Duodenal mucosa (tissue), 2 donors: ENCODE data around the gene SYNDIG1L.

Experiments used
- H3K27ac ChIP-seq: one replicate; pipeline ENCODE4 v1.7.0; 2013; ENCODE audit warnings: low read depth, low read length
- H3K27me3 ChIP-seq, 2 donors: one replicate each; pipeline ENCODE4 v1.7.0; 2013; ENCODE audit warnings: low read length in 2 of 2, control low read depth in 1 of 2; ENCODE audit not compliant: insufficient read depth in 2 of 2, control insufficient read depth in 1 of 2
- H3K36me3 ChIP-seq, 2 donors: one replicate each; pipeline ENCODE4 v1.7.0; 2013; ENCODE audit warnings: low read length in 2 of 2, control low read depth in 1 of 2; ENCODE audit not compliant: insufficient read depth in 2 of 2, control insufficient read depth in 1 of 2
- H3K4me1 ChIP-seq, 2 donors: one replicate each; pipeline ENCODE4 v1.7.0; 2013; ENCODE audit warnings: low read length in 2 of 2, control low read depth in 1 of 2; ENCODE audit not compliant: insufficient read depth in 2 of 2, control insufficient read depth in 1 of 2
- H3K4me3 ChIP-seq, 2 donors: one replicate each; pipeline ENCODE4 v1.7.0; 2013; ENCODE audit warnings: low read length in 2 of 2, low read depth in 1 of 2
- H3K9ac ChIP-seq, 2 donors: one replicate each; pipeline ENCODE4 v1.7.0; 2013; ENCODE audit warnings: low read length in 2 of 2, low read depth in 1 of 2
- H3K9me3 ChIP-seq, 2 donors: one replicate each; pipeline ENCODE4 v1.7.0; 2013; ENCODE audit warnings: low read length in 2 of 2, control low read depth in 1 of 2; ENCODE audit not compliant: control insufficient read depth in 1 of 2

Gene SYNDIG1L

GRCh38 chr14:74417611-74418010 is 8.4 kb downstream of the SYNDIG1L start:
- H3K9ac ChIP-seq: no peak overlapping the region
- no peak overlapping the region for H3K4me3 ChIP-seq
- no peaks in the 10 kb centered on the region for H3K36me3 ChIP-seq
- no peaks in the 10 kb centered on the region for H3K9me3 ChIP-seq
- H3K27ac ChIP-seq: no peak overlapping the region
- H3K27me3 ChIP-seq: peaks cover 23 to 29% of the 10 kb centered on the region in 2 donors
- H3K4me1 ChIP-seq: no peaks in the 10 kb centered on the region

DNA sequence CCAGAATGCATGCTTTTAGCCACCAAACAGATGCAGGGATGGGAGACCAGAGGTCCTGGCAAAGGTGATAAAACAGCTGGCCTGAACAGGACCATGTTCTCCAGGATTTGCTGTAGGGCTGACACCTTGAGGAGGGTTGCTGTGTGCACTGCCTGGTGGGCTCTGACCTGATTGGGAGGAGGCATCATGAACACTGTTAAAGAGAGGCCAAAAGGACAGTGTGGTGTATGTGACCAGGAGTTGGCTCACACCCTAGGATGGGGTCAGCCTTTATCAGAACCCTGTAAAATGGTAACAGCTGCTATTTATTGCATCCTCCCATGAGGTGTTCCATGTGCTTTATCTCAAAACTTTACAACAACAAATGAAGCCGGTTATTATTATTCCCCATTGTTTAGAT is 8.8 kb downstream of the SYNDIG1L start:
- H3K27me3 ChIP-seq: peaks cover 23 to 29% of the 10 kb centered on the region in 2 donors
- no peak overlapping the region for H3K27ac ChIP-seq
- H3K4me1 ChIP-seq: no peaks in the 10 kb centered on the region
- no peak overlapping the region for H3K9ac ChIP-seq
- H3K4me3 ChIP-seq: no peak overlapping the region
- H3K36me3 ChIP-seq: no peaks in the 10 kb centered on the region
- no peaks in the 10 kb centered on the region for H3K9me3 ChIP-seq

DNA sequence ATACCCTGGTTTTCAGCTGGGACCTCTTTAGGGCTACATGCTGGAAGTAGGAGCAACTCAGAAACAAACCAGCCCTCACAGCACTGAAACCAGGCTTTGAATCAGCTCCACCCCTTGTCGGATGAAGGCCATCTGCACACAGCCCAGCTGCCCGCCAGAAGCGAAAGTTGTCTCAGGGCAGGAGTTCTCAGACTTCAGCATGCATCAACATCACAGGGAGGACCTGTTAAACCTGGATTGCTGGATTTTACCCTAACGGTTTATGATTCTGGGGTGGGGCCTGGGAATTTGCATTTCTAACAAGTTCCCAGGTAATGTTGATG is 10.9 kb downstream of the SYNDIG1L start:
- H3K9ac ChIP-seq: no peak overlapping the region
- H3K9me3 ChIP-seq: no peaks in the 10 kb centered on the region
- no peaks in the 10 kb centered on the region for H3K36me3 ChIP-seq
- peaks cover 18 to 21% of the 10 kb centered on the region in 2 donors for H3K27me3 ChIP-seq
- no peaks in the 10 kb centered on the region for H3K4me1 ChIP-seq
- no peak overlapping the region for H3K27ac ChIP-seq
- H3K4me3 ChIP-seq: no peak overlapping the region

GRCh38 chr14:74414403-74415114 is 11.5 kb downstream of the SYNDIG1L start:
- Histone ChIP-seq H3K4me1 (no peaks in the 10 kb centered on the region), H3K4me3 (no peak overlapping the region), H3K9ac (no peak overlapping the region), H3K27me3 (peaks cover 15 to 18% of the 10 kb centered on the region in 2 donors), H3K9me3 (no peaks in the 10 kb centered on the region), H3K27ac (no peak overlapping the region), H3K36me3 (no peaks in the 10 kb centered on the region)

GRCh38 chr14:74413627-74414026 is 12.4 kb downstream of the SYNDIG1L start:
- H3K4me3 ChIP-seq: no peak overlapping the region
- no peaks in the 10 kb centered on the region for H3K4me1 ChIP-seq
- H3K9ac ChIP-seq: no peak overlapping the region
- H3K36me3 ChIP-seq: no peaks in the 10 kb centered on the region
- peaks cover 6 to 15% of the 10 kb centered on the region in 2 donors for H3K27me3 ChIP-seq
- H3K27ac ChIP-seq: no peak overlapping the region
- H3K9me3 ChIP-seq: no peaks in the 10 kb centered on the region

- H3K9me3 ChIP-seq: no peaks in the 10 kb centered on the region
- peaks cover 5 to 15% of the 10 kb centered on the region in 2 donors for H3K27me3 ChIP-seq
- no peaks in the 10 kb centered on the region for H3K36me3 ChIP-seq
These were observed 13.3 kb downstream of the SYNDIG1L start for GRCh38 chr14:74412753-74413152.

DNA sequence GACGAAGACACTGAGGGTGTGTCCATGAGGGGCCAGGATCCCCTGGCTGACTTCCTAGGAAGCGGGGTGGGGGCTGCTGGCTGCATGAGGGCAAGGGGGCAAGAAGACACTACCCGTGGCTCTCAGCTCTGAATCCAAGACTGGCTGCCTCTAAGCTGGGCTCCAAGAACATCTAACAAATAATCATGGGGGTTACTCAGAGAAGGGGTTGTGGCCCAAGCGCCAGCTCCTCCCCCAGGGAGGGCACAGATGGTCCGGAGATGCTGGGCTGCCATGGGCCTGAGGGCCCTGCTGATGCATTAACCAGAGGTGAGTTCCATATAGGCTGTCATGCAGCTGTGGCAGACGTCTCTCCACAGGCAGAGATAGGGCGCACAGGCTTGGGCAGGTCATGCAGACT is 14.3 kb downstream of the SYNDIG1L start:
- Histone ChIP-seq H3K9ac (no peak overlapping the region), H3K9me3 (no peaks in the 10 kb centered on the region), H3K4me1 (no peaks in the 10 kb centered on the region), H3K27ac (no peak overlapping the region), H3K36me3 (no peaks in the 10 kb centered on the region), H3K4me3 (no peak overlapping the region), H3K27me3 (peaks cover 0 to 5% of the 10 kb centered on the region in 2 donors)

More at GRCh38 chr14:74412753-74413152, 13.3 kb downstream of the SYNDIG1L start:
- Histone ChIP-seq H3K9ac (no peak overlapping the region), H3K4me1 (no peaks in the 10 kb centered on the region), H3K4me3 (no peak overlapping the region), H3K27ac (no peak overlapping the region)

DNA sequence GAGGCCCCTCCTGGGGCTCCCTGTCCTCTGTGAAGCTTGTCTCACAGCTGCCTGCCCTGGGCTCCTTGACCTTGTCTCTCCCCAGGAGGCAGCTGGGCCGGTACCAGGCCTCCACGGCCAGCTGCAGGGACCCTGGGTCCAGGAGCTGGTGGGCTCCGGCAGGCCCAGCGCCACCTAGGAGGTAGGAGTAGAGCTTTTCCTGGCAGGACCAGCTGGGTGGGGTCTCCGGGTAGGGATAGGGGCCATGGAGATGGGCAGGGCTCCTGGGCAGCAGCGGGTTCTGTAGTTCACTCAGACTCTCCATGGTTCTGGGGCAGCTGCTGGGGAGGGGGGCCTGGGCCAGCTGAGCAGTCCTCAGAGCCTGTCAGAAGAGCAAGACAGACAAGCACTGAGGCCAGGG is 16.6 kb downstream of the SYNDIG1L start:
- Histone ChIP-seq H3K27me3 (peaks cover 0 to 12% of the 10 kb centered on the region in 2 donors), H3K9ac (no peak overlapping the region), H3K4me1 (no peaks in the 10 kb centered on the region), H3K4me3 (no peak overlapping the region), H3K27ac (no peak overlapping the region), H3K9me3 (no peaks in the 10 kb centered on the region), H3K36me3 (no peaks in the 10 kb centered on the region)

DNA sequence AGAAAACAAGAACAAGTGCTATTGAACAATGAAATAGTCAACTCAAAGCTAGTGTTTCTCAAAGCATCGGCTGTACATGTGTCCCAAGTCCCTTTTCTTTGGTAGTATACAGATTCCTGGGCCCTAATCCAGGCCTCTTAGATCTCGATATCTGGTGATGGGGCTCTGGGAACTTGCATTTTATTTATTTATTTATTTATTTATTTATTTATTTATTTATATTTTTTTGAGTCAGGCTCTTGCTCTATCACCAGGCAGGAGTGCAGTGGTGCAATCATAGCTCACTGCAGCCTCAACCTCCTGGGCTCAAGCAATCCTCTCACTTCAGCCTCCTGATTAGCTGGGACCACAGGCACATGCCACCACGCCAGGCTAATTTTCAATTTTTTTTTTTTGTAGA is 17.1 kb downstream of the SYNDIG1L start:
- peaks cover 0 to 8% of the 10 kb centered on the region in 2 donors for H3K27me3 ChIP-seq

GRCh38 chr14:74407801-74408154 is 18.2 kb downstream of the SYNDIG1L start:
- Histone ChIP-seq H3K4me3 (no peak overlapping the region), H3K27ac (no peak overlapping the region), H3K9me3 (no peaks in the 10 kb centered on the region), H3K27me3 (peaks cover 0 to 8% of the 10 kb centered on the region in 2 donors), H3K9ac (no peak overlapping the region), H3K4me1 (peaks cover 0 to 3% of the 10 kb centered on the region in 2 donors), H3K36me3 (no peaks in the 10 kb centered on the region)

More for the DNA sequence above, 17.1 kb downstream of the SYNDIG1L start:
- Histone ChIP-seq H3K4me3 (no peak overlapping the region), H3K27ac (no peak overlapping the region), H3K9me3 (no peaks in the 10 kb centered on the region), H3K9ac (no peak overlapping the region), H3K36me3 (no peaks in the 10 kb centered on the region), H3K4me1 (no peaks in the 10 kb centered on the region)
